CD4-positive, alpha-beta T cell (primary cell): Measurements from ENCODE around the gene PDE4B. TPM values are rescaled to one million over a fixed set of nuclear protein-coding genes. Genes with fewer than 3 reads are reported as not detected.
A peak's percentile ranks its signal among the peaks of the same experiment; 100 is the strongest.

Source experiments
- ATAC-seq: fragments of 200-7000 bp; cut with Tn5 transposase; one replicate; pipeline ENCODE4 v1.10.0; 2022; ENCODE audit warnings: mild to moderate bottlenecking; ENCODE audit not compliant: poor library complexity
- CTCF ChIA-PET: fragments of 350-600 bp; sonication (Branson Sonifier 250); formaldehyde crosslinking; loops from one replicate; lab custom pipeline; 2021; ENCODE audit warnings: antibody characterized with exemption, inconsistent platforms; lab: Charles Lee
- POLR2A ChIA-PET: fragments of 350-600 bp; sonication (Branson Sonifier 250); formaldehyde crosslinking; loops from one replicate; lab custom pipeline; 2021; ENCODE audit warnings: antibody characterized with exemption, inconsistent platforms; lab: Charles Lee
- DNase-seq, 14 experiments: peaks; one replicate each; pipeline ENCODE4 v3.0.0-alpha.2; 2013 to 2020; ENCODE audit warnings: mixed read lengths in 2 of 14
- H3K27ac ChIP-seq, 2 donors: one replicate each; pipeline versions ENCODE4 v1.5.1 to v1.7.0; 2013; ENCODE audit warnings: low read length in 2 of 2, low read depth in 1 of 2, mild to moderate bottlenecking in 1 of 2
- H3K27me3 ChIP-seq, 2 experiments: 1 replicate in 1 of 2; 2 replicates in 1 of 2; pipeline versions ENCODE4 v1.6.1 to v1.7.0; 2013; ENCODE audit warnings: low read length in 2 of 2, control low read depth in 1 of 2, mild to moderate bottlenecking in 1 of 2, moderate library complexity in 1 of 2; ENCODE audit not compliant: insufficient read depth in 2 of 2, control insufficient read depth in 1 of 2
- H3K36me3 ChIP-seq: one replicate; pipeline ENCODE4 v1.6.1; 2013; ENCODE audit warnings: low read length, control low read depth; ENCODE audit not compliant: insufficient read depth
- H3K4me1 ChIP-seq: one replicate; pipeline ENCODE4 v1.6.1; 2013; ENCODE audit warnings: low read length, control low read depth; ENCODE audit not compliant: insufficient read depth
- H3K4me3 ChIP-seq: one replicate; pipeline ENCODE4 v1.5.1; 2013; ENCODE audit warnings: mild to moderate bottlenecking, low read length, moderate library complexity
- H3K9me3 ChIP-seq, 2 experiments: 1 replicate in 1 of 2; 2 replicates in 1 of 2; pipeline versions ENCODE4 v1.6.1 to v1.7.0; 2013; ENCODE audit warnings: low read length in 2 of 2, mild to moderate bottlenecking in 2 of 2, control low read depth in 1 of 2, moderate library complexity in 1 of 2; ENCODE audit not compliant: control insufficient read depth in 1 of 2, insufficient read depth in 1 of 2
- H3K27ac Mint-ChIP-seq: one replicate; pipeline ENCODE4 v1.8.0; 2020; ENCODE audit warnings: mixed read lengths
- H3K27me3 Mint-ChIP-seq: one replicate; pipeline ENCODE4 v1.8.0; 2021; ENCODE audit warnings: mixed read lengths
- H3K36me3 Mint-ChIP-seq: one replicate; pipeline ENCODE4 v1.8.0; 2021; ENCODE audit warnings: low read depth, mixed read lengths
- H3K4me1 Mint-ChIP-seq: one replicate; pipeline ENCODE4 v1.8.0; 2021; ENCODE audit warnings: low read depth, mixed read lengths
- H3K4me3 Mint-ChIP-seq: one replicate; pipeline ENCODE4 v1.8.0; 2020; ENCODE audit warnings: mild to moderate bottlenecking, mixed read lengths
- H3K9me3 Mint-ChIP-seq: one replicate; pipeline ENCODE4 v1.8.0; 2020; ENCODE audit warnings: mixed read lengths
- CTCF ChIP-seq: fragments of 200-600 bp; IDR thresholded peaks from one replicate; pipeline ENCODE4 v1.8.0; 2022; ENCODE audit warnings: antibody characterized with exemption, mild to moderate bottlenecking
- intact Hi-C, 2 experiments: fragments of 100-400 bp; cut with DNase I in 1 of 2; cut with micrococcal nuclease in 1 of 2; formaldehyde crosslinking; loops; one replicate each; pipeline versions ENCODE4 v1.15.1 to v1.9.0; 2023 to 2025; cut with DNase I, micrococcal nuclease
- total RNA-seq, 174 experiments: library from RNA in 2 of 174; stranded (reverse) in 2 of 174; gene quantifications; one replicate each; pipeline ENCODE4 v1.2.3 and lab custom pipeline; 2021 to 2026

Gene PDE4B
- total RNA-seq, 2 experiments from 2014 or later: 155 to 159 TPM

GRCh38 chr1:66211521-66211920, 418.8 kb downstream of the PDE4B start:
- CTCF ChIA-PET: no interaction called here
- no peak overlapping the region for H3K27ac Mint-ChIP-seq
- H3K4me3 Mint-ChIP-seq: no peak overlapping the region
- intact Hi-C loops: no loop called here
- no peaks in the 10 kb centered on the region for H3K36me3 ChIP-seq
- ATAC-seq: no peak
- H3K4me3 ChIP-seq: no peak overlapping the region
- H3K36me3 Mint-ChIP-seq: no peaks in the 10 kb centered on the region
- H3K27me3 ChIP-seq: no peaks in the 10 kb centered on the region
- H3K4me1 Mint-ChIP-seq: peaks cover 10% of the 10 kb centered on the region
- no peak for TF ChIP-seq CTCF
- H3K9me3 ChIP-seq: no peaks in the 10 kb centered on the region
- H3K4me1 ChIP-seq: peaks cover 4% of the 10 kb centered on the region
- peaks cover 2% of the 10 kb centered on the region for H3K27me3 Mint-ChIP-seq
- H3K9me3 Mint-ChIP-seq: no peaks in the 10 kb centered on the region
- H3K27ac ChIP-seq: no peak overlapping the region
- DNase-seq: no peak
- POLR2A ChIA-PET: no interaction called here

- ATAC-seq (no peak), DNase-seq (no peak)
- Histone ChIP-seq H3K4me1 (peaks cover 4% of the 10 kb centered on the region), H3K4me3 (no peak overlapping the region), H3K27ac (no peak overlapping the region), H3K9me3 (no peaks in the 10 kb centered on the region), H3K36me3 (no peaks in the 10 kb centered on the region), H3K27me3 (no peaks in the 10 kb centered on the region)
- no peak overlapping the region for H3K27ac Mint-ChIP-seq
- peaks cover 10% of the 10 kb centered on the region for H3K4me1 Mint-ChIP-seq
- CTCF ChIA-PET: no interaction called here
- H3K4me3 Mint-ChIP-seq: no peak overlapping the region
- intact Hi-C loops: no loop called here
- H3K9me3 Mint-ChIP-seq: no peaks in the 10 kb centered on the region
- no peaks in the 10 kb centered on the region for H3K27me3 Mint-ChIP-seq
- no peak for TF ChIP-seq CTCF
- POLR2A ChIA-PET: no interaction called here
- H3K36me3 Mint-ChIP-seq: no peaks in the 10 kb centered on the region
Observed at GRCh38 chr1:66213491-66213890, 420.8 kb downstream of the PDE4B start.

GRCh38 chr1:66214901-66215300, 422.2 kb downstream of the PDE4B start:
- Mint-ChIP-seq H3K4me1 (peaks cover 10% of the 10 kb centered on the region), H3K27ac (peak overlapping the region; percentile 69), H3K36me3 (no peaks in the 10 kb centered on the region), H3K4me3 (no peak overlapping the region), H3K27me3 (no peaks in the 10 kb centered on the region), H3K9me3 (no peaks in the 10 kb centered on the region)
- Histone ChIP-seq H3K9me3 (no peaks in the 10 kb centered on the region), H3K27ac (no peak overlapping the region), H3K27me3 (no peaks in the 10 kb centered on the region), H3K4me1 (peaks cover 4% of the 10 kb centered on the region), H3K4me3 (no peak overlapping the region), H3K36me3 (no peaks in the 10 kb centered on the region)
- intact Hi-C loops: loop anchor here in 1 of 2 experiments (2.0 kb wide), 2 partner anchors 28 to 32 kb away; no protein-coding TSS in a partner anchor
- POLR2A ChIA-PET: interaction anchor here (1.7 kb wide), 1 partner anchor 34 kb away, joined by 4 read pairs; no protein-coding TSS in a partner anchor
- peak; percentile 94 for ATAC-seq
- TF ChIP-seq CTCF: no peak
- CTCF ChIA-PET: interaction anchor here (0.9 to 1.1 kb wide), 2 partner anchors 21 to 28 kb away, joined by 4 to 5 read pairs; no protein-coding TSS in a partner anchor
- DNase-seq: peak in 6 of 14 experiments; percentile 8 to 74 (median 50)
